C4-2B (cell line): ENCODE results near the gene C3orf70.

ENCODE experiments used
- ZFX ChIP-seq: fragments of 450-650 bp; IDR thresholded peaks from 2 replicates; pipeline ENCODE4 v1.6.1; 2017
- TF ChIP-seq, protein P1 (sequence below): fragments of 450-650 bp; conservative IDR thresholded peaks from 2 replicates; pipeline ENCODE4 v1.5.1; 2017; ENCODE audit warnings: mild to moderate bottlenecking

DNA sequence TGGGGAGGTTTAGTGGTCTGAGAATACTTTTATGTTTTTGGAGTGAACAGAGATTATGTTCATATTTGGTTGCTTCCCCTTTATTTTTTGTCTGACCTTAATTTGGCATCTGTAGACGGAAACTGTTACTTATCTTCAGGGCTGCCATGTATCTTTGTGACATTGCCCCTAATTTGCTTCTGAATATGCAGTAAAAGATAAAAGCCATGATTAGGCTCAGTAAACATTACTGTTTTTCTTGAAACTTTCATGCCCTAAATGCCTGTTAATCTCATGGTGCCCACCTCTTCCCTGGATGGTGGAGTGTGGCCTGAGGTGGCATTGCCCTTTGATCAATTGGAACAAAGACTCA, 106.7 kb downstream of the C3orf70 start:
- TF ChIP-seq, protein P1, sequence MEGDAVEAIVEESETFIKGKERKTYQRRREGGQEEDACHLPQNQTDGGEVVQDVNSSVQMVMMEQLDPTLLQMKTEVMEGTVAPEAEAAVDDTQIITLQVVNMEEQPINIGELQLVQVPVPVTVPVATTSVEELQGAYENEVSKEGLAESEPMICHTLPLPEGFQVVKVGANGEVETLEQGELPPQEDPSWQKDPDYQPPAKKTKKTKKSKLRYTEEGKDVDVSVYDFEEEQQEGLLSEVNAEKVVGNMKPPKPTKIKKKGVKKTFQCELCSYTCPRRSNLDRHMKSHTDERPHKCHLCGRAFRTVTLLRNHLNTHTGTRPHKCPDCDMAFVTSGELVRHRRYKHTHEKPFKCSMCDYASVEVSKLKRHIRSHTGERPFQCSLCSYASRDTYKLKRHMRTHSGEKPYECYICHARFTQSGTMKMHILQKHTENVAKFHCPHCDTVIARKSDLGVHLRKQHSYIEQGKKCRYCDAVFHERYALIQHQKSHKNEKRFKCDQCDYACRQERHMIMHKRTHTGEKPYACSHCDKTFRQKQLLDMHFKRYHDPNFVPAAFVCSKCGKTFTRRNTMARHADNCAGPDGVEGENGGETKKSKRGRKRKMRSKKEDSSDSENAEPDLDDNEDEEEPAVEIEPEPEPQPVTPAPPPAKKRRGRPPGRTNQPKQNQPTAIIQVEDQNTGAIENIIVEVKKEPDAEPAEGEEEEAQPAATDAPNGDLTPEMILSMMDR: no peak
- TF ChIP-seq ZFX: no peak
